OCI-LY3 (cell line): Measurements from ENCODE around the gene LGALS7B.
"Not testable (repeated sequence)": the region's sequence is repeated elsewhere in the genome, so short reads cannot be mapped to it uniquely, and the experiment has no call there.

Source experiments
- H2AFZ ChIP-seq: fragments of 200-600, 300-600 bp; shearing (Covaris generic); 2 replicates; pipeline ENCODE4 v1.6.0; 2014; ENCODE audit warnings: antibody characterized with exemption, low read depth, low read length
- H3K27ac ChIP-seq: fragments of 200-600, 300-600 bp; sonication (generic); 2 replicates; pipeline ENCODE4 v1.5.1; 2014; ENCODE audit warnings: mild to moderate bottlenecking, low read length, moderate library complexity, mixed read lengths
- H3K27me3 ChIP-seq: fragments of 200-600, 300-600 bp; sonication (generic); 2 replicates; pipeline ENCODE4 v1.6.1; 2014; ENCODE audit warnings: low read depth, low read length, mixed read lengths
- H3K36me3 ChIP-seq: fragments of 200-600, 300-600 bp; sonication (generic); replicated peaks from 2 replicates; pipeline ENCODE3; 2014; ENCODE audit warnings: low read depth, low read length, mixed read lengths
- H3K4me1 ChIP-seq: fragments of 300-600, 200-600 bp; sonication (generic); 2 replicates; pipeline ENCODE4 v1.6.1; 2014; ENCODE audit warnings: low read length, mixed read lengths
- H3K4me2 ChIP-seq: fragments of 200-600, 300-600 bp; sonication (generic); 2 replicates; pipeline ENCODE4 v1.6.1; 2014; ENCODE audit warnings: low read length, mixed read lengths
- H3K4me3 ChIP-seq: fragments of 300-600, 200-600 bp; sonication (generic); 2 replicates; pipeline ENCODE4 v1.5.1; 2014; ENCODE audit warnings: antibody characterized with exemption, mild to moderate bottlenecking, low read length, moderate library complexity
- H3K79me2 ChIP-seq: fragments of 300-600, 200-600 bp; shearing (Covaris generic); 2 replicates; pipeline ENCODE4 v1.6.1; 2014; ENCODE audit warnings: mild to moderate bottlenecking, low read length, mixed read lengths
- H3K9ac ChIP-seq: fragments of 300-600, 200-600 bp; shearing (Covaris generic); 2 replicates; pipeline ENCODE4 v1.6.0; 2014; ENCODE audit warnings: mild to moderate bottlenecking, low read length, moderate library complexity
- H3K9me3 ChIP-seq: fragments of 200-600, 300-600 bp; shearing (Covaris generic); 2 replicates; pipeline ENCODE4 v1.6.1; 2014; ENCODE audit warnings: low read length, mixed read lengths; ENCODE audit not compliant: insufficient read depth
- H4K20me1 ChIP-seq: fragments of 200-600, 300-600 bp; sonication (generic); 2 replicates; pipeline ENCODE4 v1.6.1; 2016; ENCODE audit warnings: low read length, mixed read lengths; ENCODE audit not compliant: insufficient read depth
- EZH2phosphoT487 ChIP-seq: fragments of 200-600 bp; shearing (Covaris generic); IDR thresholded peaks from 2 replicates; pipeline ENCODE4 v1.6.1; 2018; ENCODE audit warnings: antibody characterized with exemption, mixed run types, low read depth
- TF ChIP-seq, protein P1 (sequence below): fragments of 200-600, 300-600 bp; sonication (generic); IDR thresholded peaks from 2 replicates; pipeline ENCODE4 v1.5.1; 2014; ENCODE audit warnings: antibody characterized with exemption, low read length, low read depth

The LGALS7B gene

DNA sequence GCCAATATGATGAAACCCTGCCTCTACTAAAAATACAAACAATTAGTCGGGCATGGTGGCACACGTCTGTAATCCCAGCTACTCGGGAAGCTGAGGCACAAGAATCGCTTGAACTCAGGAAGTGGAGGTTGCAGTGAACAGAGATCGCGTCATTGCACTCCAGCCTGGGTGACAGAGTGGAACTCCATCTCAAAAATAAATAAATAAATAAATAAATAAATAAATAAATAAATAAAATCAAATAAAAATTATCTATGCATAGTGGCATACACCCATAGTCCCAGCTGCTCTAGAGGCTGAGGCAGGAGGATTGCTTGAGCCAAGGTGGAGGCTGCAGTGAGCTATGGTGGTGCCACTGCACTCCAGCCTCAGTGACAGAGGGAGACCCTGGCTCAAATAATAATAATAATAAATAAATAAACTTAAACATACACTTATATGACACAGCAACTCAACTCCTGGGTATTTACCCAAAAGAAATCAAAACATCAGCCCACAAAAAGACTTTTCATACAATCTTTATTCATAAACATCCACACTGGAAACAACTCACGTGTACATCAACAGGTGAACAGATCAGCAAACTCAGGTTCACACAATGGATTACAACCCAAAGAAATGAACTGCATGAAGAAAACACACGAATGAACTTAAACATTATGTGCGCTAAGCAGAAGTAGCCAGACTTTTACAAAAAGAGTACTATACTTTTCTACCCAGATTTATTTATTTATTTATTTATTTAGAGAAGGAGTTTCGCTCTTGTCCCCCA lies 22.5 kb upstream of the LGALS7B start:
- Histone ChIP-seq H4K20me1 (no peaks in the 10 kb centered on the region), H3K36me3 (no peaks in the 10 kb centered on the region), H3K4me2 (no peak overlapping the region), H2AFZ (no peak overlapping the region), H3K27me3 (no peaks in the 10 kb centered on the region), H3K4me1 (no peaks in the 10 kb centered on the region), H3K4me3 (no peak overlapping the region), H3K9me3 (no peaks in the 10 kb centered on the region), H3K9ac (no peak overlapping the region), H3K79me2 (no peaks in the 10 kb centered on the region), H3K27ac (no peak overlapping the region)
- TF ChIP-seq EZH2phosphoT487, result no peak
- TF ChIP-seq, protein P1, sequence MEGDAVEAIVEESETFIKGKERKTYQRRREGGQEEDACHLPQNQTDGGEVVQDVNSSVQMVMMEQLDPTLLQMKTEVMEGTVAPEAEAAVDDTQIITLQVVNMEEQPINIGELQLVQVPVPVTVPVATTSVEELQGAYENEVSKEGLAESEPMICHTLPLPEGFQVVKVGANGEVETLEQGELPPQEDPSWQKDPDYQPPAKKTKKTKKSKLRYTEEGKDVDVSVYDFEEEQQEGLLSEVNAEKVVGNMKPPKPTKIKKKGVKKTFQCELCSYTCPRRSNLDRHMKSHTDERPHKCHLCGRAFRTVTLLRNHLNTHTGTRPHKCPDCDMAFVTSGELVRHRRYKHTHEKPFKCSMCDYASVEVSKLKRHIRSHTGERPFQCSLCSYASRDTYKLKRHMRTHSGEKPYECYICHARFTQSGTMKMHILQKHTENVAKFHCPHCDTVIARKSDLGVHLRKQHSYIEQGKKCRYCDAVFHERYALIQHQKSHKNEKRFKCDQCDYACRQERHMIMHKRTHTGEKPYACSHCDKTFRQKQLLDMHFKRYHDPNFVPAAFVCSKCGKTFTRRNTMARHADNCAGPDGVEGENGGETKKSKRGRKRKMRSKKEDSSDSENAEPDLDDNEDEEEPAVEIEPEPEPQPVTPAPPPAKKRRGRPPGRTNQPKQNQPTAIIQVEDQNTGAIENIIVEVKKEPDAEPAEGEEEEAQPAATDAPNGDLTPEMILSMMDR, result no peak

- H3K4me1 ChIP-seq, result no peaks in the 10 kb centered on the region
- no peak overlapping the region for H3K4me2 ChIP-seq
- TF ChIP-seq, protein P1, result no peak
- no peak for TF ChIP-seq EZH2phosphoT487
- H3K9ac ChIP-seq, result no peak overlapping the region
- H2AFZ ChIP-seq, result no peak overlapping the region
- H3K9me3 ChIP-seq, result no peaks in the 10 kb centered on the region
- no peaks in the 10 kb centered on the region for H3K36me3 ChIP-seq
- H3K79me2 ChIP-seq, result no peaks in the 10 kb centered on the region
- no peaks in the 10 kb centered on the region for H4K20me1 ChIP-seq
- no peak overlapping the region for H3K27ac ChIP-seq
- H3K27me3 ChIP-seq, result no peaks in the 10 kb centered on the region
- no peak overlapping the region for H3K4me3 ChIP-seq
These were observed 19.3 kb upstream of the LGALS7B start for GRCh38 chr19:38769635-38770211.

DNA sequence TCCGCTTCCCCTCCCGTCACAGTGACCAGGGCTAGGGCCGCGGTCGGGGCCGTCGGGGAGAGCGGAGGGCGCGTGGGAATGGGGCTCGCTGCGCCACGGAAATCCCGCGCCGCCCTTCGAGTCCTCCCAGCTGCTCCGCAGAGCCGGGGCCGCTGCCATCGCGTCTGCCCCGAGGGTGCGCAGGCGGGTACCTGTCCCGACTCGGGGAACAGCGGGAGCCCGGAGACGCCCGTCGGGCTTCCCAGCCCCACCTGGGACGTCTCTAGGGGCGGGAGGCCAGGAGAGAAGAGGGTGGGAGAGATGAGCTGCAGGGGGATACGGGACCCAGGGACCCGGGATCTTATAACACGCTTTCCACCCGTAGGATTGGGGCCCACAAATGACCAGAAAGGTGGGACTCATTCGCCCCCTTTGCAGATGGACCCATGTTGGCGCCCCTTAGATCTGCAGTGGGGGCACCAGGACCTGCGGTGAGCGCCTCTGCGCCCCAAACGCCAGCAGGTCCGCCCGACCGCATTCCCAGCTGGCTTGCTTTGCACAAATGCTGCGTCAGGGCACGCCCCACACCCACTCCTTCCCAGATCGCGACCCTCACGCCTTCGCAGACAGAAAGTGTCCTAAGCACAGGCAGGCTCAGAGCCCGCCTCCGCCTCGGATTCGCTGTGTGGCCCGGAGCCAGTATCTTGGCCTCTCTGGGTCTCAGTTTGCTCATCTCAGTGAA lies 18.6 kb upstream of the LGALS7B start:
- H3K9ac ChIP-seq, H3K9me3 ChIP-seq, H4K20me1 ChIP-seq, H2AFZ ChIP-seq, H3K27ac ChIP-seq, H3K4me3 ChIP-seq, H3K36me3 ChIP-seq, H3K4me1 ChIP-seq, H3K27me3 ChIP-seq, H3K4me2 ChIP-seq, H3K79me2 ChIP-seq: not testable (repeated sequence)

DNA sequence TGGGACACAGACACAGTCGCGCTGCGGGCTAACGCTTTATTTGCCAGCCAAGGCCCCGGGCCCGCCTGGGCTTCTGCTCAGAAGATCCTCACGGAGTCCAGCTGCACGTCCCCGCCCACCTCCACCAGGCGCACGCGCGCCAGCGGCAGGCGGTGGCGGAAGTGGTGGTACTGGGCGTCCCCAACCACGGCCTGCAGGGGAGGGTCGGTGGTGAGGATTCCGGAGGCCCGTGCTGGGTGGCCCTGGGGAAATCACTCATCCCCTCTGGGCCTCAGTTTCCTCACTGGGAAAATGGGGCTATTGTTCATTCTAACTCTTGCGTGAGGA lies 18.1 kb upstream of the LGALS7B start:
- H3K4me1 ChIP-seq, H3K9ac ChIP-seq, H3K36me3 ChIP-seq, H4K20me1 ChIP-seq, H3K4me2 ChIP-seq, H3K27me3 ChIP-seq, H3K79me2 ChIP-seq, H3K4me3 ChIP-seq, H3K27ac ChIP-seq, H2AFZ ChIP-seq, H3K9me3 ChIP-seq: not testable (repeated sequence)

GRCh38 chr19:38771569-38771968 lies 17.4 kb upstream of the LGALS7B start:
- H3K9me3 ChIP-seq, H3K27ac ChIP-seq, H3K4me2 ChIP-seq, H3K4me1 ChIP-seq, H2AFZ ChIP-seq, H3K27me3 ChIP-seq, H4K20me1 ChIP-seq, H3K36me3 ChIP-seq, H3K9ac ChIP-seq, H3K79me2 ChIP-seq, H3K4me3 ChIP-seq: not testable (repeated sequence)
